ENCODE measurements around the gene TTLL12. TPM values are rescaled to one million over a fixed set of nuclear protein-coding genes. Genes with fewer than 3 reads are reported as not detected.

The TTLL12 gene
- polyA plus RNA-seq, 2 of the 4 experiments (the other 2 are of a cell fraction) = 8.6 to 18.7 TPM

- no peak for ATAC-seq
- H3K4me2 ChIP-seq = no peak overlapping the region
- H3K27ac ChIP-seq = no peak overlapping the region
- no peak for DNase-seq (ENCODE audit: low read depth in 1 of 2, low spot score in 1 of 2)
- ChIA-PET CTCF (no interaction called here), POLR2A (no interaction called here)
- no peaks in the 10 kb centered on the region for H3K9me3 ChIP-seq
- no peak overlapping the region for H3K4me3 ChIP-seq
- TF ChIP-seq HOXB5 (CRISPR knock-in tag; IDR thresholded peaks at IDR 0.05) (no peak), REST (IDR thresholded peaks at IDR 0.05) (no peak), NR3C1 (IDR thresholded peaks at IDR 0.05) (no peak), ESRRA (IDR thresholded peaks at IDR 0.05; ENCODE audit: borderline replicate concordance, low read length) (no peak), ZNF302 (CRISPR knock-in tag; IDR thresholded peaks at IDR 0.05) (no peak), JUNB (IDR thresholded peaks at IDR 0.05) (no peak), TFCP2L1 (CRISPR knock-in tag; IDR thresholded peaks at IDR 0.05) (no peak)
- WGBS (ENCODE audit: missing lambda C conversion rate) = 77% methylated on average over 3 of the region's 3 CpGs
- FAIRE-seq = no peak
- H3K4me1 ChIP-seq = peaks cover 6% of the 10 kb centered on the region; the same call in 2 of the 3 replicates
These were observed 42.0 kb downstream of the TTLL12 start for GRCh38 chr22:43144949-43145348.

GRCh38 chr22:43142880-43143562 is 43.9 kb downstream of the TTLL12 start, which contains the start of gene MCAT:
Gene MCAT, minus strand, starts transcription at chr22:43143398. Its CDS starts 50 bp downstream, at chr22:43143348.
- POLR2A ChIA-PET = interaction anchor here (0.5 kb wide), 1 partner anchor 204 kb away, joined by 5 read pairs; no protein-coding TSS in a partner anchor
- Histone ChIP-seq H3K4me3 (peak within 1 kb of the TSS; percentile 97), H3K4me2 (peak within 1 kb of the TSS; percentile 78), H3K27ac (peak within 1 kb of the TSS; percentile 85 to 97), H3K9me3 (no peaks in the 10 kb centered on the region), H3K4me1 (peaks cover 6% of the 10 kb centered on the region; the same call in 2 of the 3 replicates)
- FAIRE-seq (no peak), DNase-seq (ENCODE audit: low read depth in 1 of 2, low spot score in 1 of 2) (peak; percentile 65 to 74), ATAC-seq (peak; percentile 95 to 97)
- CTCF ChIA-PET = no interaction called here
- WGBS (ENCODE audit: missing lambda C conversion rate) = 2% methylated on average over 10 of the region's 83 CpGs
- no peak for TF ChIP-seq CHD4 (IDR thresholded peaks at IDR 0.05; ENCODE audit: borderline replicate concordance)
- TF ChIP-seq CEBPB (IDR thresholded peaks at IDR 0.05) = no peak
- TF ChIP-seq SREBF2 (IDR thresholded peaks at IDR 0.05) = no peak
- TF ChIP-seq PHF8 (IDR thresholded peaks at IDR 0.05; ENCODE audit: borderline replicate concordance, low read depth) = peak; percentile 39; the same call in 1 of the 2 replicates
- TF ChIP-seq JUNB (IDR thresholded peaks at IDR 0.05) = no peak
- TF ChIP-seq RCOR1 (IDR thresholded peaks at IDR 0.05; ENCODE audit: low read depth, low read length) = no peak
- no peak for TF ChIP-seq HES2 (IDR thresholded peaks at IDR 0.05)
- TF ChIP-seq RFX5 (IDR thresholded peaks at IDR 0.05) = no peak
- TF ChIP-seq REST (IDR thresholded peaks at IDR 0.05) = no peak
- no peak for TF ChIP-seq NPAS2 (CRISPR knock-in tag; IDR thresholded peaks at IDR 0.05; ENCODE audit: borderline replicate concordance)
- TF ChIP-seq HDAC2 (IDR thresholded peaks at IDR 0.05) = no peak
- TF ChIP-seq KDM5A (IDR thresholded peaks at IDR 0.05) = 0 out of 2 replicates have a peak, but pooled peaks have one; percentile 28
- no peak for TF ChIP-seq RARB (CRISPR knock-in tag; IDR thresholded peaks at IDR 0.05)
- peak in 1 of 2 experiments; percentile 74; a peak in 2 of 5 replicates for TF ChIP-seq JUN (IDR thresholded peaks at IDR 0.05)
- no peak for TF ChIP-seq CBX8 (IDR thresholded peaks at IDR 0.05)
- peak; percentile 79 for TF ChIP-seq MAX (IDR thresholded peaks at IDR 0.05)
- no peak for TF ChIP-seq TP53 (CRISPR knock-in tag; IDR thresholded peaks at IDR 0.05)
- TF ChIP-seq FOSL2 (IDR thresholded peaks at IDR 0.05) = no peak
- no peak for TF ChIP-seq FOSL2 (CRISPR knock-in tag; IDR thresholded peaks at IDR 0.05)
- TF ChIP-seq RAD21 (conservative IDR thresholded peaks at IDR 0.05 in 1 of 2, IDR thresholded peaks at IDR 0.05 in 1 of 2) = no peak
- peak; percentile 54 for TF ChIP-seq POLR2A (IDR thresholded peaks at IDR 0.05; ENCODE audit: low read length)
- peak; percentile 29; the same call in 1 of the 2 replicates for TF ChIP-seq MYC (IDR thresholded peaks at IDR 0.05; ENCODE audit: borderline replicate concordance, low read length)
- TF ChIP-seq HOXA7 (CRISPR knock-in tag; IDR thresholded peaks at IDR 0.05) = no peak
- no peak for TF ChIP-seq RNF2 (IDR thresholded peaks at IDR 0.05; ENCODE audit: borderline replicate concordance, low read depth)
- no peak for TF ChIP-seq KDM1A (IDR thresholded peaks at IDR 0.05; ENCODE audit: low read depth)
